ENCODE results near the gene OR13J1.

Gene OR13J1

GRCh38 chr9:35829084-35829763 is 41.0 kb downstream of the OR13J1 start, which contains the start of gene TMEM8B:
Gene TMEM8B (plus strand): TSS chr9:35829228. CDS start chr9:35829448, 220 bp downstream.
- peak; percentile 88 for FAIRE-seq
- no peak for TF ChIP-seq PAX5 (IDR thresholded peaks at IDR 0.05; ENCODE audit: insufficient read depth, low read length, severe bottlenecking)
- TF ChIP-seq POLR2AphosphoS5 (IDR thresholded peaks at IDR 0.05; ENCODE audit: low read depth, low read length): no peak
- TF ChIP-seq SPI1 (IDR thresholded peaks at IDR 0.05; ENCODE audit: low read depth, low read length): no peak
- no peak for TF ChIP-seq POLR2A (IDR thresholded peaks at IDR 0.05; ENCODE audit: low read depth, low read length)
- no peak for TF ChIP-seq POU2F2 (IDR thresholded peaks at IDR 0.05; ENCODE audit: low read depth, low read length)
- TF ChIP-seq TAF1 (IDR thresholded peaks at IDR 0.05; ENCODE audit: low read depth, low read length): no peak
- DNase-seq (ENCODE audit: insufficient read length, low spot score): peak; percentile 92

DNA sequence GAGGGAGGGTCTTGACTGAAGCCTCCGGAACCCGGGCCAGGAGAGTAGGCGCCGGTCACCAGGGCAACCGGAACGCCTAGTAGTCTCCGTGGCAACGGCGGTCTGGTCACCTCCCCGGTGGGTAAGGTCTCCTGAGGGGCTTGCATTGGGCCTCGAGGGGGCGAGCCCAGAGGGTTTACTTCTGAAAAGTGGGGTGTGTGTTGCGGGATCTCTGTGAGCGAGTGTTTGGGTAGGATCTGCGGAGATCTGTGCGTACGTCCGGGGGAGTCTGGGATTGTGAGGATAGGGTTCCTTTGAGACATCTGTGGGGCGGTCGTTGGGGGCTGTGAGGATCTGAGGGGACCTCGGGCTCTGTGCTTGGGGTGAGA is 41.5 kb downstream of the OR13J1 start, which contains the start of gene FAM221B:
Gene FAM221B, minus strand, starts transcription at position 17 of the 368 bp plus-strand sequence. CDS start 2,571 bp downstream, outside the sequence.
- TF ChIP-seq POLR2A (IDR thresholded peaks at IDR 0.05; ENCODE audit: low read depth, low read length): no peak
- no peak for TF ChIP-seq PAX5 (IDR thresholded peaks at IDR 0.05; ENCODE audit: insufficient read depth, low read length, severe bottlenecking)
- TF ChIP-seq POLR2AphosphoS5 (IDR thresholded peaks at IDR 0.05; ENCODE audit: low read depth, low read length): no peak
- no peak for TF ChIP-seq SPI1 (IDR thresholded peaks at IDR 0.05; ENCODE audit: low read depth, low read length)
- no peak for TF ChIP-seq POU2F2 (IDR thresholded peaks at IDR 0.05; ENCODE audit: low read depth, low read length)
- no peak for TF ChIP-seq TAF1 (IDR thresholded peaks at IDR 0.05; ENCODE audit: low read depth, low read length)
- peak; percentile 31 for FAIRE-seq
- no peak for DNase-seq (ENCODE audit: insufficient read length, low spot score)

GRCh38 chr9:35827486-35827885 is 42.7 kb downstream of the OR13J1 start:
- TF ChIP-seq TAF1 (IDR thresholded peaks at IDR 0.05; ENCODE audit: low read depth, low read length): no peak
- no peak for TF ChIP-seq POLR2AphosphoS5 (IDR thresholded peaks at IDR 0.05; ENCODE audit: low read depth, low read length)
- TF ChIP-seq SPI1 (IDR thresholded peaks at IDR 0.05; ENCODE audit: low read depth, low read length): no peak
- no peak for TF ChIP-seq POU2F2 (IDR thresholded peaks at IDR 0.05; ENCODE audit: low read depth, low read length)
- TF ChIP-seq PAX5 (IDR thresholded peaks at IDR 0.05; ENCODE audit: insufficient read depth, low read length, severe bottlenecking): no peak
- TF ChIP-seq POLR2A (IDR thresholded peaks at IDR 0.05; ENCODE audit: low read depth, low read length): no peak
- FAIRE-seq (no peak), DNase-seq (ENCODE audit: insufficient read length, low spot score) (no peak)

DNA sequence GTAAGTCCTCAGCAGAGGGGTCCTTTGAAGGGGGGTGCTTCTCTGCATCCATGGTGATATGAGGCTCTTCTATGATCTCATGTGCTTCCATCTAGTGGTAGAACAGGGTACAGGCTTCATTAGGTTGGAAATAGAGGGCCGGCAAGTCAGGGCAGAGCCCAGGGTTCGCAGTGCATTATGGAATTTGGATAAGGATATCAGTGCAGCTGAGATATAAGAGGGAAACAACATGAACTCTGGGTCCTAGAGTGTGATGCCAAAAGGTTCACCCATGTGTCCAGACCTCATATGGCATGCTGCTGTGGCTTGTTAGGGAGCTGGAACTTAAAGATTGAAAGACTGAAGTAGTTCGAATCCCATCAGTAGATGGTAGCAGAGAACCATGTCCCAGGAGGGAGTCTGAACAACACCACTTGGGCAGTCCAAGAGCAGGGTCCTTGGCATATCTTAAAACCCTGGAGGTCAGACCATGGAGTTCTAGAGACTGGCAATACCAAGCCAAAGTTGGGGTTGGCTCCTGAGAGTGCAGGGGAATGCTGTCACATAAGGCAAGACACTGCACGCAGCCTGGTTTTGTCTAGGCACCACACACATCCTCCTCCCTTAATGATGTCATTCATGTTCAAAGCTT is 44.0 kb downstream of the OR13J1 start:
- TF ChIP-seq POU2F2 (IDR thresholded peaks at IDR 0.05; ENCODE audit: low read depth, low read length) (no peak), SPI1 (IDR thresholded peaks at IDR 0.05; ENCODE audit: low read depth, low read length) (no peak), PAX5 (IDR thresholded peaks at IDR 0.05; ENCODE audit: insufficient read depth, low read length, severe bottlenecking) (no peak), POLR2AphosphoS5 (IDR thresholded peaks at IDR 0.05; ENCODE audit: low read depth, low read length) (no peak), POLR2A (IDR thresholded peaks at IDR 0.05; ENCODE audit: low read depth, low read length) (no peak), TAF1 (IDR thresholded peaks at IDR 0.05; ENCODE audit: low read depth, low read length) (no peak)
- peak; percentile 47 for DNase-seq (ENCODE audit: insufficient read length, low spot score)
- peak; percentile 83 for FAIRE-seq

DNA sequence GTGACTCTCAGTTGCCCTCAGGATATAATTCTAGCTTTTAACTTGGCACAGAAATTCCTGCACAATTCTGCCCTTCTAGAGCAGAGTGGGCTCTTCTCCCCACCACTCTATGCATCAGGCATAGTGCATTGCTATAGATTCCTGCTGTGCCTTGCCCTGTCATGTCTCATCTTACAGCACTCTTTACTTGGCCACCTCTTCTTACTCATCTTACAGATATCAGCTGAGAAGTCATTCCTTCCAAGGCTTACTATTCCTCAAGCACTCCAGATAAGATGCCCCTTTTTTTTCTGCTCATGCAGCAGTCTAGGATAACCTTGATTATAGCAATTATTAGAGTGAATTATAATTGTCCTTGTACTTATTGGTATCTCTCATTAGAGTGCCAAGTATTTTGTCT is 47.3 kb downstream of the OR13J1 start:
- TF ChIP-seq POLR2AphosphoS5 (IDR thresholded peaks at IDR 0.05; ENCODE audit: low read depth, low read length) (no peak), SPI1 (IDR thresholded peaks at IDR 0.05; ENCODE audit: low read depth, low read length) (no peak), PAX5 (IDR thresholded peaks at IDR 0.05; ENCODE audit: insufficient read depth, low read length, severe bottlenecking) (no peak), TAF1 (IDR thresholded peaks at IDR 0.05; ENCODE audit: low read depth, low read length) (no peak), POLR2A (IDR thresholded peaks at IDR 0.05; ENCODE audit: low read depth, low read length) (no peak)
- DNase-seq (ENCODE audit: insufficient read length, low spot score): no peak

GRCh38 chr9:35820076-35820475 is 50.1 kb downstream of the OR13J1 start:
- FAIRE-seq (no peak), DNase-seq (ENCODE audit: insufficient read length, low spot score) (no peak)
- TF ChIP-seq SPI1 (IDR thresholded peaks at IDR 0.05; ENCODE audit: low read depth, low read length): no peak
- TF ChIP-seq POU2F2 (IDR thresholded peaks at IDR 0.05; ENCODE audit: low read depth, low read length): no peak
- no peak for TF ChIP-seq PAX5 (IDR thresholded peaks at IDR 0.05; ENCODE audit: insufficient read depth, low read length, severe bottlenecking)
- TF ChIP-seq POLR2AphosphoS5 (IDR thresholded peaks at IDR 0.05; ENCODE audit: low read depth, low read length): no peak
- TF ChIP-seq TAF1 (IDR thresholded peaks at IDR 0.05; ENCODE audit: low read depth, low read length): no peak
- TF ChIP-seq POLR2A (IDR thresholded peaks at IDR 0.05; ENCODE audit: low read depth, low read length): no peak

More for the DNA sequence above, 47.3 kb downstream of the OR13J1 start:
- no peak for FAIRE-seq
